ENCODE measurements around the gene DPYSL4.

DPYSL4 gene

DNA sequence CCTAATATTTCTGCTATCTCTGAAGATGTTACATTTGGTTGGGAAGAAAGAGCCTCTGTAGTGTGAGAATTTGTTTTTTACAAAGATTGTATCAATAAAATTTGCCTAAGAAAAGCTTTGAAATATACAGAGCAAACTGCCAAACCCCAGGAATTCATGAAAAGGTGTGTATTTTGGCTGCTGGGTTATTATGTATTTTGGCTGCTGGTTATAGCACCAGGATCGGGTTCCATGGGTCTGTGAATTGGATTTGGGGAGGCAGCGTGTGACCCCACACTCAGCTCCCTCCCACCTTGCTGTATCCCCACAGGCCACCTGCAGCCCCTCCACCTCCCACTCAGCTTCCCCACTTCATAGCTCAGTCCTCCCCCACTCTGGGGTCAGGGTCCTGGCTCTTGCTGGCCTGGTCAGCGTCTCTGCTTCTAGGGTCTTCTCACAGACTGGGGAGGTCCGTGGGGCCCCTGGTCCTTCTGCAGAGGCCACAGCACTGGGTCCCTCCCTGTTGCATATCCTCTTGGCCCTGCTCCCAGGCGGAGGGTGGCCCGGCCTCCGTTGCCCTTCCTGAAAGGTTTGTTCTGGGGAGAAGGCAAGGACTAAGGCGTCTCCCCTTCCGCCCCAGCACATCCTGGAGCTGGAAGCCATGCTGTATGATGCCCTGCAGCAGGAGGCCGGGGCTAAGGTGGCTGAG is 24.0 kb upstream of the DPYSL4 start:
- DNase-seq (ENCODE audit: extremely low read depth in 1 of 2, low read depth in 1 of 2) = no peak

- DNase-seq (ENCODE audit: extremely low read depth in 1 of 2, low read depth in 1 of 2) = no peak
Measured at GRCh38 chr10:132163278-132163765, 23.4 kb upstream of the DPYSL4 start.

GRCh38 chr10:132163826-132164515 is 22.8 kb upstream of the DPYSL4 start:
- no peak for DNase-seq (ENCODE audit: extremely low read depth in 1 of 2, low read depth in 1 of 2)

DNA sequence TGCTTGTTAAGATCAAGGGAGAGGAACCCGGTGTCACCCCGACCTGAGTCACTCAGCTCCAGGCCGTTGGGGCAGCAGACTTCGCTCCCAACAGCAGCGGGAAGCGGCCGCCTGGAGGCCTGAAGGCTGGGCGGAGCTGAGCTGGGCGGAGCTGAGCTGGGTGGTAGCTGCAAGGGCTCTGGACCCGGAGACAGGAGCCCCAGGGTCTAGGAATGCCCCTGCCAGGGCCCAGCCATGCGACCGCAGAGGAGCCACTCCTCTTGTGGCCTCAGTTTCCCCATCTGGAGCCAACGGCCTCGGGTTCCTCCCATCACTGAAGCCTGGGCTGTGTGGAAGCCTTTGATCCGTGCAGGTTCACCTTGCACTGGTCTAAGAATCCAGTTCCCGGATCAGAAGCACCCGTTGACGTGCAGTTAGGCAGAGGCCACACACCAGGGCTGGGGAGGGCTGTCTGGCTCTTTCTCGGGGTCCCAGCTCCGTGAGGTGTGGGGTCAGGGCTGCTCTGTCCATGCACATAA is 21.9 kb upstream of the DPYSL4 start:
- no peak for DNase-seq (ENCODE audit: extremely low read depth in 1 of 2, low read depth in 1 of 2)

GRCh38 chr10:132165416-132165980 is 21.2 kb upstream of the DPYSL4 start:
- no peak for DNase-seq (ENCODE audit: extremely low read depth in 1 of 2, low read depth in 1 of 2)

DNA sequence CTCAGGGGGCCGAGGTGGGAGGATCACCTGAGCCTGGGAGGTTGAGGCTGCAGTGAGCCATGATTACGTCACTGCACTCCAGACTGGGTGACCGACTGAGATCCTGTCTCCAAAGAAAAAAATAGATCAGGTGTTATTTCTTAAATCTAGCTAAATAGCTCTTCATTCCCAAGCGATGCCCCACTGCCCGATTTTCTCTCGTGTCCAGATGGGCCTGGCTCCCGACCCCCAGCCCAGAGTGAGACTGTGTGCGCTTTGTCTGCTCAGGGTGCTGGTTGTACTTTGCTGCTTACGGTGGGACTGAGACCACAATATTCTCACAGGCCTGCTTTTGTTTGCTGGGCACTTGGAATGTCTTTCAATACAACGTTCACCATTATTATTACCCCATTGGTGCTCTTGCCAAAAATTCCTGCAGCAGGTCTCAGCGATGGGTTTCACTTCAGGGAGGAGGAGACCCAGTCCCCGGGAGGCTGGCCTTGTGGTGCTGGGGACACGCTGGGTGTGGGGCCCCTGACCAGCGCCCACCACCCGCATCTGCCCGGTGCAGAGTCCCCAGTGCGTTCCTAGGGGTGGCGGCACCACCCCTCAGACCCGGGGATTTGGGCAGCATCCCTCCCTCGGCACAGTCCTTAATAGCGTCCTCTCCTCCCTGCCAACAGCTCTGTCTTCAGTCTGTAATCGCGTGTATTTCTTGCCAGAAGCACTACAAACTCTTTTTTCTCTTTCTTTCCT is 20.4 kb upstream of the DPYSL4 start:
- DNase-seq (ENCODE audit: extremely low read depth in 1 of 2, low read depth in 1 of 2) = no peak

GRCh38 chr10:132167041-132167674 is 19.6 kb upstream of the DPYSL4 start:
- DNase-seq (ENCODE audit: extremely low read depth in 1 of 2, low read depth in 1 of 2) = no peak

DNA sequence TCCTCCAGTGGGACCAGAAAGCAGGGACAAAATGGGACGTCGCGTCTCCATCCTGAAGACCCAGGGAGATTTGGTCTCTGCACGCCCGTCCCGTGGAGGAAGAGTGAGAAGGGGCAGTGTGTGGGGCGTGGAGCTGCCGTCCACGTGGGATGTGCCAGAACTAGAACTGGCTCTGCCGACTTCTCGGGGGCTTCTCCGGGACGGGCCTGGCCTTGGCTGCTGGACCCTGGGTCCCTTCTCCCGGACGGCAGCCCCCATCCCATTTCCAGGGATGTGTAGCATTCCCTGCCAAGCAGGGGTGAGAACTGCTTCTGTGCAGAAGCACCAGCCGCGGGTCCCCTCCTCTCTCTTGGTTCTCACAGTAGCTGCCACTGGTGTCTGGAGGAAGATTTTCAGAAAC is 18.8 kb upstream of the DPYSL4 start:
- DNase-seq (ENCODE audit: extremely low read depth in 1 of 2, low read depth in 1 of 2) = no peak

DNA sequence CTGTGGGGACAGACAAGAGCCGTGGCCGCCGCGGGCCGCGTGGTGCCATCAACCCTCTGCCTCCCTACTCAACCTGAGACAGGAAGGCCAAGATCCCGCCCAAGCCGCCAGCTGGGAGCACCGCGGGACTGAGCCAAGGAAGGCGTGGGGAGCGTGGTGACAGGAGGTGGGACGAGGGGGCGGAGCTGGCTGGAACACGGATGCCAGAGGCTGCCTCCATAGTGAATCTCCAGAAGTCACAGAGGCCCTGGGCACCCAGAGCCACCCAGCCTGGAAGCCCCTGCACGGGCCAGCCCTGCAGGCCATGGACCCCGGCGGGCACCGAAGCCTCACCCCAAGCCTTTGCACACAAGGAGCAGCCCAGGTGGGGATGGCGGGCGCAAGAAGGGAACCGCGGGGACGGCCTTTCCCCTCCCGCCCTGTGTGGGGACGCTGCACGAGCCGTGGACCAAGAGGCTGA is 18.1 kb upstream of the DPYSL4 start:
- no peak for DNase-seq (ENCODE audit: extremely low read depth in 1 of 2, low read depth in 1 of 2)

DNA sequence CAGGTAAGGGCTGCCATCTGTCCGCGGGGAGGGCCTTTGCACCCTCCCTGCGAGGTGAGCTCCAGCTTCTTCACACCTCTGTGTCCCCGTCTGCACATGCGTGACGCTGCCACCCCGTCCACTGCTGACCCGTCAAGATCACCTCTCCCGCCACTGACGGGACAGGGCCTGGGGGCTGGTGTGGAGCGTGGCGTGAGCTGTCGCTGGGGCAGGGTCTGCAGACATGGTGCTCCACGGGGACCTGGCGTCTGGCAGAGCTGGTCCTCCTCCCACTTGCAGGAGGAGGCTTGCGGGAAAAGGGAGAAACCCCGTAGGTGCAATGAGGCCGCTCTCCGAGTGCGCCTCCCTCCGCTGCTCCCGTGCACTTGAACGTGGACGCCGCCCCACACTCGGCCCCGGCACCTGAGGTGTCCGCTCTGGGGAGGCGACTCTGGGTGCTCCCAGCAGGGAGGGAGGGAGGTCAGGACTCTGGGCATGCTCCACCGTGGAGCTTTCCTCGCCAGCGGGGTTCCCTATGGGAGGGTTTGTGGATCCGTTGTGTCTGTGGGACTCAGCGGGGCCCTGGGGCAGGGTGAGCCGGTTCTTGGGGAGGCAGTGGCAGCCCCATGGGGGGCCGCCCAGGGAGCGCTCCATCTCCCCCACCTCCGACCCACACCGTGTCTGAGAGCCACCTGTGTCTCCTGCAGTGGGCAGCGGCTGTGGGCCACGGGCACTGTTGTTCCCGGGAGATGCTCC is 17.6 kb upstream of the DPYSL4 start:
- DNase-seq (ENCODE audit: extremely low read depth in 1 of 2, low read depth in 1 of 2) = no peak

GRCh38 chr10:132169766-132170560 is 16.8 kb upstream of the DPYSL4 start:
- DNase-seq (ENCODE audit: extremely low read depth in 1 of 2, low read depth in 1 of 2) = no peak

GRCh38 chr10:132170561-132171361 is 16.0 kb upstream of the DPYSL4 start:
- no peak for DNase-seq (ENCODE audit: extremely low read depth in 1 of 2, low read depth in 1 of 2)

DNA sequence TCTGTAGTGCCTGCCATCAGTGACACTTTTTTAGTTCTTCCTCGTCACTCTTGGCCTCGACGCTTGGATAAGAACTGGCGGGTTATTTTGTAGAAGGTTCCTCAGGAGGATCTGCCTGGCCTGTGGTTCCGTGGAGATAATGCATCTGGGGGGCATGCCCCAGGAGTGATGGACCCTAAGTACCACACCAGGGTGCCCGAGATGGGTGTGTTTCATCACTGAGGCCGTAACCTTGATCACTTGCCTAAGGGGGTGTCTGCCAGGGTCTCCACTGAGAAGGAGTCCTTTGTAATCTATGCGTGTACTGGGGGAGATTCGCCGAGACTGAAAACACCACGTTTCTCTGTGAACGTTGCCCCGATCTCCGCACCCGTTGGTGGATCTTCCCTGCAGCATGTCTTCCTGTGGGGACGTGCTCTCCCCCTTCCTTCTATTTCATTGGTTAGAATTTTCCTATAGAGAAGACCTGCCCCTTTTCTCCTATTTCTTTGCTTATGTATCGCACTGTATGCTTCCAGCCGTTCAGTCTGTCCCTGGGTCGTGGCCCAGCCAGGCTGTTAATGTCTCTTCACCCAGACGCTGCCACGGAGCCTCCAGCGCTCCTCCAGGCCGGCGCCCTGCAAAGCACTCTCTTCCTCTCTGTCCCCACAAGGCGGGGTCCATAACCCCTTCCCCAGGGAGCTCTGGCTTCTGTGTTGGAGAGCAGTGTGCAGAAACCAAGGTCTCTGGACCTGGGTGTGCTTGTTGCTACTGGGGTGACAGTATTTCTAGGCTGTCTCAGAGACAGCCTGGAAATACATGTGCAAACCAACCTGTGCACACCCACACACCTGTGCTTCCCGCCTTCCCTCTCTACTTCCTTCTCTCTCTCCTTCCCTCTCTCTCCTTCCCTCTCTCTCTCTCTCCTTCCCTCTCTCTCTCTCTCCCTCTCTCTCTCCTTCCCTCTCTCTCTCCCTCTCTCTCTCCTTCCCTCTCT is 14.4 kb upstream of the DPYSL4 start:
- no peak for DNase-seq (ENCODE audit: extremely low read depth in 1 of 2, low read depth in 1 of 2)

DNA sequence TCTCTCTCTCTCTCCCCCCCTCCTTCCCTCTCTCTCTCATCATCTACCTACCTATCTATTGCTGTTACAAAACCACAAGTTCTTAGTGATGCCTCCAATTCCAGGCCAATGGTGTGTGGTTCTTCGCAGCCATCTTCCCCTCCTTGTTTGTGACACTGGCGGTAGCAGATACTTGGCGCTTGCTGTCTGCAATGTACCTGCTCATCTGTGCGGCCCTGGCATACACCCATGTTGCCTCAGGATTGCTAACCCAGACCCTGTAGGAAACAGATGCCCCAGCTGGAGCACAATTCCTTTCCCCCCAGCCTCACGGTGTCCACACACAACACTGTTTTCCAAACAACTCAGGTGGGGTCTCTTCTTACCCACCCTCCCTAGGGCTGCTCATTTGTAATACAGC is 13.6 kb upstream of the DPYSL4 start:
- DNase-seq (ENCODE audit: extremely low read depth in 1 of 2, low read depth in 1 of 2) = no peak

DNA sequence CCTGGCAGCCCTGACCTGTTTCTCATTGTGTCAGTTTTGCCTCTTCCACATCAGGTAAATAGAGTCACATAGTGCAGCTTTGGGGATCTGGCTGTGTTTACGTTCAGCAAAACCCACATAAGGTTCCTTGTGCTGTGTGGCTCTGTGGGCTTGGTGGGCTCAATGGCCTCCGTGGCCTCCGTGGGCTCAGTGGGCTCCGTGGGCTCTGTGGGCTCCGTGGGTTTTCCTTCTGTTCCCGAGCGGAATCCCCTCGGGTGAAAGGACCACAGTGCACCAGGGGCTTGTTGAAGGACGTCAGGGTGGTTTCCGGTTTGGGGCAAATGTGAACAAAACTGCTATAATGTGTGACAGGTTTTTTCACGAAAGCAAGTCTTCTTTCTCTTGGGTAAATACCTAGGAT is 12.5 kb upstream of the DPYSL4 start:
- DNase-seq (ENCODE audit: extremely low read depth in 1 of 2, low read depth in 1 of 2) = no peak

DNA sequence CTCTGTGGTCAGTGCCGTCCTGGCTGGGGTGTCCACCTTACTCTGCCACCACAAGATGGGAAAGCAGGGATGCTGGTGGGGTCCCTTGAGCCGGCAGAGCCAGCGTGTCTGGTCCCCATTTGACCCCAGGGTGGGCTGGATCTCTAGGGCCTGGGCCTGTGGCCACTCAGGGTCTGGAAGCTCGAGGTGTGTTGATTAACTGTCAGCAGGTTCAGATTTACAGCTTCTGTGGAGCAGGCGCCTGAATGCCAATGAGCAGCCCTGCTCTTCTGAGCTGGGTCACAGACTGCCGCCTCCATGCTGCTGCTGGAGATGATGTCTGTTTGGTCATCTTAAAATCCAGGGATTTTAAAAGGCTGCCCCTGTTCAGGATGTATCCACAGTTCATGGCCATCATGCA is 11.3 kb upstream of the DPYSL4 start:
- no peak for DNase-seq (ENCODE audit: extremely low read depth in 1 of 2, low read depth in 1 of 2)

DNA sequence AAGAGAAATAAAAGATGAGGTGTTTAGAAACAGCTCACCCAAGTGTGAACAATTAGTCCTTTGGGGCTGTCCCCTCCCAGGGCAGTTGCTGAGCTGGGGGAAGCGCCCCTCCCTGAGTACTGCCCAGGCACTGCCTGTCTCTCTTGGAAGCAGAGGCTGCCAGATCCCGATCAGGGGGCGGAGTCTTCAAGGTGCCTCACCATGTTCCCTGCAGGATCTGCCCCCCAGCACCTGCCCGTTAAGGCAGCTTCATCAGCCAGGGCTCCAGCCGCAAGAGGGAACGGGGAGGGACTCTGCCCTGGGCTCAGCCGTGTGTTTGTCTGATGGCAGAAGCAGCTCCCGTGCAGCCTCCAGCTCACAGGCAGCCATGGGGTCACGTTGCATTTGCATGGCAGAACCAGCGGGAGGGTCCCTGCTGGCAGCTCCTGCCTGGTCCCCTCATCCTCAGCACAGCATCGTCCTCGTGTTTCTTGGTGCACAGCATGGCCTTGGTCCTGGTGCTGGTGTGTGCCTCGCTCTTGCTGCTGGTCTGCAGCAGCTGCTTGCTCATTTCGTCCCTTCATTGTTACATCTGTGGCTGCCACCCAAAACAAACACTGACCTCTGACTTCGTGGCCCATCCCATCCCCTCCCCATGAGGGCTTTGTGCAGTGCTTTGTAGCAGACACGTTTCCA is 10.7 kb upstream of the DPYSL4 start:
- DNase-seq (ENCODE audit: extremely low read depth in 1 of 2, low read depth in 1 of 2) = no peak

Data from stimulated activated CD8-positive, alpha-beta memory T cell treated with anti-CD3 and anti-CD28 coated beads, Interleukin-7, amount 100 ng/mL, for 48 hours (primary cell).